Osteoblast (primary cell): ENCODE measurements around the gene B4GALNT1. TPM values are rescaled to one million over a fixed set of nuclear protein-coding genes. Genes with fewer than 3 reads are reported as not detected.
"Not testable (repeated sequence)": the region's sequence is repeated elsewhere in the genome, so short reads cannot be mapped to it uniquely, and the experiment has no call there.

ENCODE experiments used
- DNase-seq: peaks from one replicate; pipeline ENCODE4 v3.0.0; 2011; ENCODE audit warnings: low spot score, mixed read lengths; ENCODE audit not compliant: insufficient read length; ENCODE audit errors: missing footprints
- H2AFZ ChIP-seq: 2 replicates; pipeline ENCODE4 v1.6.0; 2011; ENCODE audit warnings: mild to moderate bottlenecking, low read length
- H3K27ac ChIP-seq: 2 replicates; pipeline ENCODE4 v1.5.1; 2011; ENCODE audit warnings: mild to moderate bottlenecking, low read depth, low read length, moderate library complexity
- H3K27me3 ChIP-seq: 2 replicates; pipeline ENCODE4 v1.6.0; 2012; ENCODE audit warnings: mild to moderate bottlenecking, control low read depth, inconsistent platforms, low read length, moderate library complexity; ENCODE audit not compliant: insufficient read depth
- H3K36me3 ChIP-seq: 2 replicates; pipeline ENCODE4 v1.5.1; 2011; ENCODE audit warnings: mild to moderate bottlenecking, low read length, control low read depth, moderate library complexity; ENCODE audit not compliant: insufficient read depth
- H3K4me1 ChIP-seq: 2 replicates; pipeline ENCODE4 v1.5.1; 2011; ENCODE audit warnings: mild to moderate bottlenecking, low read length, control low read depth, moderate library complexity; ENCODE audit not compliant: insufficient read depth
- H3K4me2 ChIP-seq: 2 replicates; pipeline ENCODE4 v1.6.0; 2011; ENCODE audit warnings: mild to moderate bottlenecking, low read length; ENCODE audit not compliant: insufficient read depth
- H3K4me3 ChIP-seq: fragments of 200-600 bp; sonication (generic); 3 replicates; pipeline ENCODE4 v1.5.1; 2012; ENCODE audit warnings: mild to moderate bottlenecking, low read length, inconsistent platforms; ENCODE audit not compliant: insufficient read depth
- H3K79me2 ChIP-seq: 2 replicates; pipeline ENCODE4 v1.6.0; 2012; ENCODE audit warnings: mild to moderate bottlenecking, low read length, control low read depth, inconsistent platforms; ENCODE audit not compliant: insufficient read depth
- H3K9me3 ChIP-seq: 2 replicates; pipeline ENCODE4 v1.5.1; 2011; ENCODE audit warnings: low read depth, low read length, control low read depth
- H4K20me1 ChIP-seq: 2 replicates; pipeline ENCODE4 v1.6.0; 2012; ENCODE audit warnings: mild to moderate bottlenecking, low read length, control low read depth; ENCODE audit not compliant: insufficient read depth
- CTCF ChIP-seq: IDR thresholded peaks from 2 replicates; pipeline ENCODE4 v1.5.1; 2011; ENCODE audit warnings: mild to moderate bottlenecking, low read depth, low read length, moderate library complexity; ENCODE audit errors: extremely low read depth
- total RNA-seq: library from RNA; depleted of rRNA; stranded (reverse); fragments of >200 nt; gene quantifications from 2 replicates; pipeline ENCODE4 v1.2.3, GENCODE V29; 2012

Gene B4GALNT1
- total RNA-seq, 1 donor: 1.1 TPM

GRCh38 chr12:57641699-57642442, 8.9 kb upstream of the B4GALNT1 start:
- no peaks in the 10 kb centered on the region for H3K4me1 ChIP-seq
- H3K4me2 ChIP-seq: no peak overlapping the region
- no peak overlapping the region for H3K4me3 ChIP-seq
- no peak overlapping the region for H3K27ac ChIP-seq
- no peak for DNase-seq
- H4K20me1 ChIP-seq: no peaks in the 10 kb centered on the region
- no peaks in the 10 kb centered on the region for H3K79me2 ChIP-seq
- H3K27me3 ChIP-seq: peaks cover 24% of the 10 kb centered on the region
- H3K36me3 ChIP-seq: no peaks in the 10 kb centered on the region
- H2AFZ ChIP-seq: no peak overlapping the region
- no peak for TF ChIP-seq CTCF
- no peaks in the 10 kb centered on the region for H3K9me3 ChIP-seq

- DNase-seq: peak; percentile 15
- Histone ChIP-seq H3K79me2 (no peaks in the 10 kb centered on the region), H3K27ac (no peak overlapping the region), H3K27me3 (peaks cover 29% of the 10 kb centered on the region), H3K36me3 (no peaks in the 10 kb centered on the region), H4K20me1 (no peaks in the 10 kb centered on the region), H3K4me2 (no peak overlapping the region), H3K4me3 (no peak overlapping the region), H2AFZ (no peak overlapping the region), H3K4me1 (no peaks in the 10 kb centered on the region), H3K9me3 (no peaks in the 10 kb centered on the region)
- no peak for TF ChIP-seq CTCF
Observed at GRCh38 chr12:57640175-57641042, 7.4 kb upstream of the B4GALNT1 start.

- DNase-seq: peak; percentile 11
- no peak overlapping the region for H3K4me3 ChIP-seq
- H2AFZ ChIP-seq: no peak overlapping the region
- H3K4me2 ChIP-seq: no peak overlapping the region
- no peaks in the 10 kb centered on the region for H4K20me1 ChIP-seq
- no peaks in the 10 kb centered on the region for H3K9me3 ChIP-seq
- no peak for TF ChIP-seq CTCF
- H3K27ac ChIP-seq: no peak overlapping the region
- H3K79me2 ChIP-seq: no peaks in the 10 kb centered on the region
- peaks cover 33% of the 10 kb centered on the region for H3K27me3 ChIP-seq
- no peaks in the 10 kb centered on the region for H3K4me1 ChIP-seq
- no peaks in the 10 kb centered on the region for H3K36me3 ChIP-seq
Observed at GRCh38 chr12:57638096-57638495, 5.1 kb upstream of the B4GALNT1 start.

- Histone ChIP-seq H2AFZ (no peak overlapping the region), H3K4me1 (no peaks in the 10 kb centered on the region), H3K4me2 (no peak overlapping the region), H3K9me3 (no peaks in the 10 kb centered on the region), H4K20me1 (no peaks in the 10 kb centered on the region), H3K27me3 (peaks cover 35% of the 10 kb centered on the region), H3K79me2 (no peaks in the 10 kb centered on the region), H3K4me3 (no peak overlapping the region), H3K27ac (no peak overlapping the region), H3K36me3 (no peaks in the 10 kb centered on the region)
- DNase-seq: peak; percentile 36
- TF ChIP-seq CTCF: no peak
Observed at GRCh38 chr12:57637364-57637763, 4.4 kb upstream of the B4GALNT1 start.

GRCh38 chr12:57636731-57637130, 3.7 kb upstream of the B4GALNT1 start:
- H2AFZ ChIP-seq, H3K27ac ChIP-seq, H3K4me2 ChIP-seq, DNase-seq, H3K36me3 ChIP-seq, H3K4me3 ChIP-seq, H3K9me3 ChIP-seq, H3K79me2 ChIP-seq, H4K20me1 ChIP-seq, H3K4me1 ChIP-seq: not testable (repeated sequence)
- peaks cover 42% of the 10 kb centered on the region for H3K27me3 ChIP-seq
